ENCODE measurements around the gene MCU. TPM values are rescaled to one million over a fixed set of nuclear protein-coding genes. Genes with fewer than 3 reads are reported as not detected.
"Not testable (repeated sequence)": the region's sequence is repeated elsewhere in the genome, so short reads cannot be mapped to it uniquely, and the experiment has no call there.

Gene MCU, protein sequence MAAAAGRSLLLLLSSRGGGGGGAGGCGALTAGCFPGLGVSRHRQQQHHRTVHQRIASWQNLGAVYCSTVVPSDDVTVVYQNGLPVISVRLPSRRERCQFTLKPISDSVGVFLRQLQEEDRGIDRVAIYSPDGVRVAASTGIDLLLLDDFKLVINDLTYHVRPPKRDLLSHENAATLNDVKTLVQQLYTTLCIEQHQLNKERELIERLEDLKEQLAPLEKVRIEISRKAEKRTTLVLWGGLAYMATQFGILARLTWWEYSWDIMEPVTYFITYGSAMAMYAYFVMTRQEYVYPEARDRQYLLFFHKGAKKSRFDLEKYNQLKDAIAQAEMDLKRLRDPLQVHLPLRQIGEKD
- total RNA-seq, result 10 to 100 TPM; 30.0 to 42.8 (median 34.1) TPM

DNA sequence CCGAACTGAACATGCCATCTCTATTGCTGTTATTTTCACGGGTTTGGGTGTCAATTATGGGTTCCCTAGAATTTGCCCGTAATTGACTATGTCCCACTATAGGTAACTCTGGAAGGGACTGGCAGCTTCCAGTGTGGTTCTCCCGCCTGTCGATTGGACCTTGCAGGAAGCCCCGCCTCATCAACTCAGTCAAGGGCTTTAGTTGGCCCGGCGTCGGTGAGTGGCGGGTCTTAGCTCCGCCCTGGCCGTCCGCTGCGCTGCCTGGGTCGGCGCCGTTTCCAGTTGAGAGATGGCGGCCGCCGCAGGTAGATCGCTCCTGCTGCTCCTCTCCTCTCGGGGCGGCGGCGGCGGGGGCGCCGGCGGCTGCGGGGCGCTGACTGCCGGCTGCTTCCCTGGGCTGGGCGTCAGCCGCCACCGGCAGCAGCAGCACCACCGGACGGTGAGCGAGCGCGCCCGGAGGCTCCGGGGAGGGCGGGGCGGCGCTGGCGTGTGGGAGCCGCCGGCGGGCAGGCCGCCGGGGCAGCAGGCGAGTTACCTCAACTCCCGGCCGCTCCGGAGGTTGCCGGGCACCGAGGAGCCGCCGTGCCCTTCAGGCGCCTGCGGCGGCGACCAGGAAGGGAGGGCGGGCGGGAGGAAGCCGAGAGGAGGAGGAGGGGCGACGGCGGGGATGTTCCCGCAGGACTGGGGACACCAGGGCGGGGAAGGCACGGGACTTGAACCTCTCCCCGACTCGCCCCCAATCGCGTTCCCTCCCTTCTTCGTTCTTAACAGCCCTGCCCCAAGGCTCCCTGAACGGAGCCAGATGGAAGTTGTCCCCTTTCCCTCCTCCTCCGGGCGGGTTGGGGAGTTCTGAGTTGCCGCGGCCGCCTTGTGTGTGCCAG, at the start of gene MCU:
TSS of gene MCU (plus strand) at position 281 of the 881 bp plus-strand sequence. CDS start at position 290, 9 bp downstream.
- intact Hi-C loops (cut with DNase I; ENCODE audit: low total_unique reads), result loop anchor here (10.0 kb wide), 1 partner anchor 143 kb away; no protein-coding TSS in a partner anchor
- TF ChIP-seq CTCF (IDR thresholded peaks at IDR 0.05), result no peak
- no peak for TF ChIP-seq POLR2A (IDR thresholded peaks at IDR 0.05)
- H3K4me3 ChIP-seq (ENCODE audit: low read depth, poor library complexity, severe bottlenecking), result peak within 1 kb of the TSS; percentile 58
- DNase-seq (ENCODE audit: low spot score in 2 of 2), result peak; percentile 95 to 99
- WGBS, 2 donors, result 0 to 1% methylated on average over 30 to 35 of the region's 83 CpGs

GRCh38 chr10:72642318-72642717, 49.6 kb upstream of the MCU start:
- intact Hi-C loops (cut with DNase I; ENCODE audit: low total_unique reads), result no loop called here
- no peak for DNase-seq (ENCODE audit: low spot score in 2 of 2)
- WGBS, 2 donors, result 85 to 88% methylated on average over 5 of the region's 5 CpGs
- TF ChIP-seq CTCF (IDR thresholded peaks at IDR 0.05), result no peak
- TF ChIP-seq POLR2A (IDR thresholded peaks at IDR 0.05), result no peak
- no peak overlapping the region for H3K4me3 ChIP-seq (ENCODE audit: low read depth, poor library complexity, severe bottlenecking)

GRCh38 chr10:72645263-72645858, 46.6 kb upstream of the MCU start:
- 86 to 87% methylated on average over 2 of the region's 2 CpGs for WGBS, 2 donors
- intact Hi-C loops (cut with DNase I; ENCODE audit: low total_unique reads), result no loop called here
- no peak for DNase-seq (ENCODE audit: low spot score in 2 of 2)
- no peak for TF ChIP-seq POLR2A (IDR thresholded peaks at IDR 0.05)
- no peak for TF ChIP-seq CTCF (IDR thresholded peaks at IDR 0.05)
- H3K4me3 ChIP-seq (ENCODE audit: low read depth, poor library complexity, severe bottlenecking), result no peak overlapping the region

DNA sequence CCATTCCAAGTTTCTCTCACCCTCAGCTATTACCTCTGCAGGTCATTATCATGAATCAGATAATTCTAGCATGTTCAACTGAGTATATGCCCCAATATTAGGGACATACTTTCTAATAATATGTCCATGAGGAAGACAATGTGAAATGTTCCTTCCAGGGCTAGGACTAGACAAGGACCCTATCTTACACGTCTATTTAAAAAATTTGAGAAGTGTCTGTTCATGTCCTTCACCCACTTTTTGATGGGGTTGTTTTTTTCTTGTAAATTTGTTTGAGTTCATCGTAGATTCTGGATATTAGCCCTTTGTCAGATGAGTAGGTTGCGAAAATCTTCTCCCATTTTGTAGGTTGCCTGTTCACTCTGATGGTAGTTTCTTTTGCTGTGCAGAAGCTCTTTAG, 45.0 kb upstream of the MCU start:
- DNase-seq (ENCODE audit: low spot score in 2 of 2); intact Hi-C loops (cut with DNase I; ENCODE audit: low total_unique reads); H3K4me3 ChIP-seq (ENCODE audit: low read depth, poor library complexity, severe bottlenecking): not testable (repeated sequence)
- 90 to 96% methylated on average over 3 of the region's 3 CpGs for WGBS, 2 donors

DNA sequence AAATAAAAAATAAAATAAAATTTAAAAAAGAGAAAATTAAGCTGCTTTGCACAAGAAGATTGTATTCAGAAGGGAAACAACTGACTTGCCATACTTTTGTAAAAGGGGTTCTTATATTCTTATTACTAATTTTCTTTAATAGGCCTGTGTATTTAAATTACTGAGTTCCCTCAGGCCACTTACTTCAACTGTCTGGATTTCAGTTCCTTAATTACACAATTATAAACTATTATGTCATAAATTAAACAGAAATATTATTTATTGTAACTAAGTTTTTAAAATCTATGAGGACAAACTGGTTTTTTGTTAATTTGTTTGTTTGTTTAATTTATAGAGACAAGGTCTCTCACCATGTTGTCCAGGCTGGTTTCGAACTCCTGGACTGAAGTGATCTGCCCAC, 43.6 kb upstream of the MCU start:
- no peak for DNase-seq (ENCODE audit: low spot score in 2 of 2)
- intact Hi-C loops (cut with DNase I; ENCODE audit: low total_unique reads), result no loop called here
- H3K4me3 ChIP-seq (ENCODE audit: low read depth, poor library complexity, severe bottlenecking), result no peak overlapping the region
- TF ChIP-seq POLR2A (IDR thresholded peaks at IDR 0.05), result no peak
- no peak for TF ChIP-seq CTCF (IDR thresholded peaks at IDR 0.05)
- 93 to 97% methylated on average over 1 of the region's 1 CpG for WGBS, 2 donors

DNA sequence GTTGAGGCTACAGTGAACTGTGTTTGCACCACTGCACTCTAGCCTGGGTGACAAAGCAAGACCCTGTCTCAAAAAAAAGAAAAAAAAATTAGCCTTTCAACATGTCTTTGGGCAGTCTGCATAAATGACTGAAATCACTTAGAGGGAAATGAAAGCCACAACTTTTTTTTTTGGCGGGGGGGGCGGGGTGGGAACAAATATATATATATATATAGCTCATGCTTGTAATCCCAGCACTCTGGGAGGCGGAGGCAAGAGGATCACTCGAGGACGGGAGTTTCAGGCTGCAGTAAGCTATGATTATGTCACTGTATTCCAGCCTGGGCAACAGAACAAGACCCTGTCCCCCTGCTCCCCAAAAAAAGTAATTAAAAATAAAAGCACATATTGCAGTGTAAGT, 42.7 kb upstream of the MCU start:
- H3K4me3 ChIP-seq (ENCODE audit: low read depth, poor library complexity, severe bottlenecking), result no peak overlapping the region
- 69 to 71% methylated on average over 5 of the region's 5 CpGs for WGBS, 2 donors
- TF ChIP-seq CTCF (IDR thresholded peaks at IDR 0.05), result no peak
- no peak for TF ChIP-seq POLR2A (IDR thresholded peaks at IDR 0.05)
- intact Hi-C loops (cut with DNase I; ENCODE audit: low total_unique reads), result no loop called here
- DNase-seq (ENCODE audit: low spot score in 2 of 2), result no peak
